GM12878 (cell line): ENCODE measurements around the gene BPIFB3. TPM values are rescaled to one million over a fixed set of nuclear protein-coding genes. Genes with fewer than 3 reads are reported as not detected.

Experiments used
- ATAC-seq: fragments of 200-7000 bp; cut with Tn5 transposase; 3 replicates; pipeline ENCODE4 v1.9.1; 2020; ENCODE audit warnings: mild to moderate bottlenecking, moderate library complexity
- BruUV-seq: library from RNA; stranded (reverse); fragments of 400-500 nt; replicated peaks from 2 replicates; lab custom pipeline; 2021; lab: Mats Ljungman, UMichigan
- CTCF ChIA-PET: fragments of 300-600 bp; sonication (Branson Sonifier 250); formaldehyde crosslinking; extraction: SDS; loops from one replicate; lab custom pipeline; 2021; ENCODE audit warnings: inconsistent platforms; lab: Yijun Ruan, JAX
- POLR2A ChIA-PET: fragments of 350-600 bp; formaldehyde crosslinking; extraction: SDS; loops from one replicate; lab custom pipeline; 2021; ENCODE audit warnings: inconsistent platforms; lab: Charles Lee
- RAD21 ChIA-PET: fragments of 300-600 bp; sonication (Branson Sonifier 250); formaldehyde crosslinking; loops from one replicate; lab custom pipeline; 2023; ENCODE audit warnings: antibody characterized with exemption; ENCODE audit not compliant: unreplicated experiment; lab: Charles Lee
- SMC1A ChIA-PET: fragments of 300-600 bp; sonication (Branson Sonifier 250); formaldehyde crosslinking; loops from one replicate; lab custom pipeline; 2023; ENCODE audit not compliant: unreplicated experiment, uncharacterized antibody; lab: Charles Lee
- DNase-seq: peaks from one replicate; pipeline ENCODE4 v3.0.0-alpha.2; 2011; ENCODE audit warnings: low read depth, low spot score
- FAIRE-seq: peaks from 3 replicates; lab custom pipeline; 2011; peaks lifted over from hg19 to GRCh38; lab: Jason Lieb, UNC
- H2AFZ ChIP-seq: 2 replicates; pipeline ENCODE4 v1.6.0; 2011; ENCODE audit warnings: low read depth, low read length, control low read depth; ENCODE audit not compliant: control insufficient read depth
- H3K27ac ChIP-seq: 2 replicates; pipeline ENCODE4 v1.5.1; 2011; ENCODE audit warnings: control low read depth; ENCODE audit not compliant: control insufficient read depth, insufficient read depth
- H3K27me3 ChIP-seq, 2 experiments: replicated peaks in 1 of 2; 2 replicates each; pipeline versions ENCODE4 v1.6.0 to v1.6.1; 2011; ENCODE audit warnings: low read length in 1 of 2; ENCODE audit not compliant: control insufficient read depth in 2 of 2, insufficient read depth in 2 of 2
- H3K36me3 ChIP-seq, 2 experiments: 2 replicates each; pipeline ENCODE4 v1.5.1; 2011; ENCODE audit warnings: low read length in 1 of 2; ENCODE audit not compliant: control insufficient read depth in 2 of 2, insufficient read depth in 2 of 2
- H3K4me1 ChIP-seq: 2 replicates; pipeline ENCODE4 v1.6.1; 2011; ENCODE audit warnings: mild to moderate bottlenecking, low read length, moderate library complexity, mixed read lengths; ENCODE audit not compliant: control insufficient read depth, insufficient read depth
- H3K4me2 ChIP-seq: 2 replicates; pipeline ENCODE4 v1.6.0; 2011; ENCODE audit warnings: control low read depth; ENCODE audit not compliant: control insufficient read depth, insufficient read depth
- H3K4me3 ChIP-seq: fragments of 200-600 bp; sonication (generic); 2 replicates; pipeline ENCODE4 v1.5.1; 2016
- H3K79me2 ChIP-seq: 2 replicates; pipeline ENCODE4 v1.6.0; 2011; ENCODE audit warnings: low read length; ENCODE audit not compliant: control insufficient read depth, insufficient read depth
- H3K9ac ChIP-seq: 2 replicates; pipeline ENCODE4 v1.8.0; 2011; ENCODE audit warnings: low read length, control low read depth, mixed read lengths; ENCODE audit not compliant: control insufficient read depth, insufficient read depth
- H3K9me3 ChIP-seq: replicated peaks from 3 replicates; pipeline ENCODE4 v1.5.1; 2011; ENCODE audit warnings: mild to moderate bottlenecking, low read length; ENCODE audit not compliant: control insufficient read depth, insufficient read depth
- H4K20me1 ChIP-seq: 2 replicates; pipeline ENCODE4 v1.6.0; 2011; ENCODE audit not compliant: control insufficient read depth, insufficient read depth
- CHD1 ChIP-seq: IDR thresholded peaks from 2 replicates; pipeline ENCODE4 v1.6.1; 2012; ENCODE audit warnings: low read depth, low read length, improper control_type of control experiment
- ETV6 ChIP-seq, 2 experiments: fragments of 450-650 bp in 1 of 2; IDR thresholded peaks in 1 of 2; conservative IDR thresholded peaks in 1 of 2; 2 replicates each; pipeline ENCODE4 v1.6.1; 2014; ENCODE audit warnings: antibody characterized with exemption in 1 of 2, borderline replicate concordance in 1 of 2, low read depth in 1 of 2, mild to moderate bottlenecking in 1 of 2, moderate library complexity in 1 of 2
- MAX ChIP-seq: IDR thresholded peaks from 2 replicates; pipeline ENCODE4 v1.6.1; 2012; ENCODE audit warnings: low read depth, low read length, improper control_type of control experiment
- POLR2AphosphoS2 ChIP-seq: IDR thresholded peaks from 2 replicates; pipeline ENCODE4 v1.6.1; 2011; ENCODE audit warnings: low read depth, mild to moderate bottlenecking, low read length, improper control_type of control experiment, moderate library complexity
- RAD21 ChIP-seq: IDR thresholded peaks from 2 replicates; pipeline ENCODE4 v1.6.1; 2011; ENCODE audit warnings: mild to moderate bottlenecking, low read depth, low read length, moderate library complexity; ENCODE audit not compliant: insufficient read depth
- SREBF1 ChIP-seq: IDR thresholded peaks from 2 replicates; pipeline ENCODE4 v1.6.1; 2012; ENCODE audit warnings: mild to moderate bottlenecking, low read length
- ZNF592 ChIP-seq: fragments of 450-650 bp; IDR thresholded peaks from 2 replicates; pipeline ENCODE4 v1.6.1; 2017; ENCODE audit warnings: mild to moderate bottlenecking, moderate library complexity
- WGBS: methylation state at CpG from one replicate; pipeline ENCODE4 v1.1.6; 2016; ENCODE audit warnings: low lambda C conversion rate; ENCODE audit not compliant: insufficient replicate concordance, insufficient coverage; ENCODE audit errors: missing lambda C conversion rate; 5-methylcytosine and 5-hydroxymethylcytosine counted together
- in situ Hi-C: fragments of 300-500 bp; cut with MboI; formaldehyde crosslinking; loops from 9 replicates; pipeline ENCODE4 v1.14.3; 2018; ENCODE audit warnings: mixed read lengths
- intact Hi-C: fragments of 100-400 bp; cut with micrococcal nuclease; formaldehyde crosslinking; loops from one replicate; pipeline ENCODE4 v1.14.2; 2022; ENCODE audit not compliant: unreplicated experiment
- polyA plus RNA-seq, 11 experiments: library from polyadenylated mRNA; depleted of rRNA in 4 of 11; unstranded in 6 of 11; stranded (reverse) in 5 of 11; fragments of >200 nt; fragmentation: Nextera tagmentation in 4 of 11; fragmentation: Illumina TruSeq in 1 of 11; extraction: Ambion mirVana in 4 of 11; extraction: Trizol in 1 of 11; gene quantifications; 1 replicate in 1 of 11; 2 replicates in 10 of 11; pipeline versions ENCODE4 v1.2.1 to v1.2.3, GENCODE V29; 2011 to 2016; ENCODE audit warnings: inconsistent platforms in 2 of 11, missing spikeins in 2 of 11, low read depth in 1 of 11
- total RNA-seq, 4 experiments: library from RNA; depleted of rRNA in 3 of 4; stranded (reverse); fragments of >200 nt in 3 of 4; fragmentation: Illumina TruSeq in 1 of 4; extraction: Trizol in 1 of 4; gene quantifications; 2 replicates each; pipeline versions ENCODE4 v1.2.1 to v1.2.3, GENCODE V29; 2013 to 2021

The BPIFB3 gene
- total and polyA plus RNA-seq, 10 of the 15 experiments (the other 5 are each of a cell fraction or from before 2014, with no cell fraction given), result not detected

- TF ChIP-seq ZNF592 (no peak), POLR2AphosphoS2 (no peak), CHD1 (no peak), SREBF1 (no peak)
These were observed 44.2 kb upstream of the BPIFB3 start (continued) for GRCh38 chr20:33009214-33010132.

- H3K9me3 ChIP-seq, result no peaks in the 10 kb centered on the region
- intact Hi-C loops (no loop called here), in situ Hi-C loops (no loop called here)
- FAIRE-seq, result no peak
- ChIA-PET RAD21 (no interaction called here), CTCF (no interaction called here), SMC1A (no interaction called here), POLR2A (no interaction called here)
- H3K9ac ChIP-seq, result no peak overlapping the region
- TF ChIP-seq RAD21 (no peak), MAX (no peak), ETV6 (conservative IDR thresholded peaks at IDR 0.05 in 1 of 2, IDR thresholded peaks at IDR 0.05 in 1 of 2; ENCODE audit: borderline replicate concordance in 1 of 2, low read depth in 1 of 2) (no peak)
- no peaks in the 10 kb centered on the region for H3K79me2 ChIP-seq
- no peak for ATAC-seq
- no peaks in the 10 kb centered on the region; a peak in 2 of 4 replicates for H3K27me3 ChIP-seq
- no peaks in the 10 kb centered on the region for H3K36me3 ChIP-seq
- no peak overlapping the region for H3K4me2 ChIP-seq
- H3K4me3 ChIP-seq, result no peak overlapping the region
- DNase-seq, result no peak
- 55% methylated on average over 5 of the region's 5 CpGs for WGBS
- H3K27ac ChIP-seq, result no peak overlapping the region
- H2AFZ ChIP-seq, result no peak overlapping the region
- H4K20me1 ChIP-seq, result no peaks in the 10 kb centered on the region
- H3K4me1 ChIP-seq, result no peaks in the 10 kb centered on the region
- BruUV-seq, result no TSS peak
These were observed 43.6 kb upstream of the BPIFB3 start for GRCh38 chr20:33010133-33010504.
